CD4-positive, alpha-beta T cell treated with Interleukin-17A for 1 hour (primary cell): ENCODE results near the gene NFE2L1.
"Not testable (repeated sequence)": the region's sequence is repeated elsewhere in the genome, so short reads cannot be mapped to it uniquely, and the experiment has no call there.

Experiments used
- DNase-seq: peaks from one replicate; pipeline ENCODE4 v3.0.0-alpha.2; 2020

The NFE2L1 gene

GRCh38 chr17:48070195-48070594 lies 22.0 kb downstream of the NFE2L1 start:
- DNase-seq, result no peak

- no peak for DNase-seq
These were observed 23.5 kb downstream of the NFE2L1 start for GRCh38 chr17:48071654-48072053.

- not testable (repeated sequence) for DNase-seq
These were observed 24.7 kb downstream of the NFE2L1 start for GRCh38 chr17:48072811-48073210.

GRCh38 chr17:48073566-48074094 lies 25.5 kb downstream of the NFE2L1 start:
- not testable (repeated sequence) for DNase-seq

GRCh38 chr17:48074322-48075081 lies 26.3 kb downstream of the NFE2L1 start:
- DNase-seq, result peak; percentile 83

GRCh38 chr17:48077152-48077551 lies 29.0 kb downstream of the NFE2L1 start:
- DNase-seq, result not testable (repeated sequence)

- DNase-seq, result no peak
These were observed 33.7 kb downstream of the NFE2L1 start for GRCh38 chr17:48081858-48082257.

- DNase-seq, result no peak
These were observed 36.8 kb downstream of the NFE2L1 start for GRCh38 chr17:48084932-48085331.

GRCh38 chr17:48093341-48094045 lies 45.3 kb downstream of the NFE2L1 start:
- DNase-seq, result no peak

GRCh38 chr17:48095611-48096010 lies 47.5 kb downstream of the NFE2L1 start:
- no peak for DNase-seq

- DNase-seq, result no peak
These were observed 52.0 kb downstream of the NFE2L1 start for GRCh38 chr17:48100160-48100559.

GRCh38 chr17:48100591-48101011 lies 52.4 kb downstream of the NFE2L1 start:
- DNase-seq, result no peak

GRCh38 chr17:48101012-48101720 lies 53.0 kb downstream of the NFE2L1 start, which contains the start of gene CBX1:
CBX1 (minus strand) TSS chr17:48101478; CDS start chr17:48077004, 24,474 bp downstream.
- DNase-seq, result peak; percentile 95

- no peak for DNase-seq
These were observed 54.0 kb downstream of the NFE2L1 start for GRCh38 chr17:48102043-48102750.

- peak; percentile 68 for DNase-seq
These were observed 54.9 kb downstream of the NFE2L1 start for GRCh38 chr17:48102798-48103715.

- no peak for DNase-seq
These were observed 56.3 kb downstream of the NFE2L1 start for GRCh38 chr17:48104440-48104839.

GRCh38 chr17:48106802-48107136 lies 58.6 kb downstream of the NFE2L1 start:
- no peak for DNase-seq

GRCh38 chr17:48107137-48108055 lies 59.2 kb downstream of the NFE2L1 start, which contains the start of gene SNX11:
SNX11 (plus strand) TSS chr17:48107766; CDS start chr17:48112044, 4,278 bp downstream.
- peak; percentile 94 for DNase-seq

- DNase-seq, result no peak
These were observed 62.6 kb downstream of the NFE2L1 start for GRCh38 chr17:48110761-48111160.
